Spleen (tissue), 11 donors: ENCODE measurements around the gene ACADS. TPM values are rescaled to one million over a fixed set of nuclear protein-coding genes. Genes with fewer than 3 reads are reported as not detected.

ENCODE experiments used
- DNase-seq: peaks from one replicate; pipeline ENCODE4 v3.0.0-alpha.2; 2020
- H3K27ac ChIP-seq, 8 donors: fragments of 200-600 bp; sonication (generic) in 7 of 8; 1 replicate in 4 of 8; 2 replicates in 4 of 8; pipeline versions ENCODE4 v1.5.0 to v1.8.0; 2016 to 2021; ENCODE audit warnings: inconsistent platforms in 4 of 8, mild to moderate bottlenecking in 4 of 8, moderate library complexity in 1 of 8
- H3K27me3 ChIP-seq, 7 donors: fragments of 200-600 bp; sonication (generic) in 6 of 7; replicated peaks in 1 of 7; 1 replicate in 4 of 7; 2 replicates in 3 of 7; pipeline versions ENCODE4 v1.5.0 to v1.8.0; 2016 to 2021; ENCODE audit warnings: inconsistent platforms in 3 of 7, mild to moderate bottlenecking in 1 of 7
- H3K36me3 ChIP-seq, 6 donors: fragments of 200-600 bp; sonication (generic) in 5 of 6; 1 replicate in 4 of 6; 2 replicates in 2 of 6; pipeline versions ENCODE4 v1.5.0 to v1.8.0; 2016 to 2021; ENCODE audit warnings: inconsistent platforms in 2 of 6
- H3K4me1 ChIP-seq, 6 donors: fragments of 200-600 bp; sonication (generic) in 5 of 6; 1 replicate in 3 of 6; 2 replicates in 3 of 6; pipeline versions ENCODE4 v1.5.0 to v1.8.0; 2016 to 2021; ENCODE audit warnings: inconsistent platforms in 3 of 6
- H3K4me3 ChIP-seq, 8 donors: fragments of 200-600 bp; sonication (generic) in 7 of 8; 1 replicate in 4 of 8; 2 replicates in 4 of 8; pipeline versions ENCODE4 v1.5.0 to v1.8.0; 2016 to 2021; ENCODE audit warnings: inconsistent platforms in 4 of 8, mild to moderate bottlenecking in 4 of 8, moderate library complexity in 2 of 8
- H3K9me3 ChIP-seq, 8 donors: fragments of 200-600 bp; sonication (generic) in 7 of 8; 1 replicate in 4 of 8; 2 replicates in 4 of 8; pipeline versions ENCODE4 v1.5.0 to v1.8.0; 2016 to 2021; ENCODE audit warnings: inconsistent platforms in 4 of 8
- POLR2A ChIP-seq, 3 donors: fragments of 450-650 bp; IDR thresholded peaks; one replicate each; pipeline ENCODE4 v1.5.1; 2017; ENCODE audit warnings: antibody characterized with exemption in 3 of 3, mild to moderate bottlenecking in 1 of 3
- POLR2AphosphoS5 ChIP-seq, 3 donors: sonication (generic); formaldehyde crosslinking; IDR thresholded peaks; one replicate each; pipeline ENCODE4 v1.5.1; 2017; ENCODE audit warnings: antibody characterized with exemption in 3 of 3
- WGBS, 5 donors: extraction: QIAGEN DNeasy Blood & Tissue Kit in 3 of 5; methylation state at CpG; one replicate each; pipeline versions ENCODE4 v1.1.5 to v1.1.7; 2013 to 2018; 5-methylcytosine and 5-hydroxymethylcytosine counted together
- intact Hi-C: fragments of 100-400 bp; cut with DNase I; formaldehyde crosslinking; loops from one replicate; pipeline ENCODE4 v1.15.0; 2023; ENCODE audit warnings: low total_unique reads
- polyA plus RNA-seq, 3 donors: library from polyadenylated mRNA; stranded (reverse); fragments of 200-250 nt; gene quantifications; one replicate each; pipeline ENCODE4 v1.2.1, GENCODE V29; 2013
- total RNA-seq, 7 donors: library from RNA; depleted of rRNA in 3 of 7; stranded (reverse); fragments of >200 nt in 3 of 7; fragmentation: NEBNext Ultra II Directional in 4 of 7; extraction: Animal tissue kit (Norgen Biotek cat#: 25700) in 4 of 7; gene quantifications; one replicate each; pipeline versions ENCODE4 v1.1.0 to v1.2.1, GENCODE V29; 2016 to 2021
- TF ChIP-seq, protein P1 (sequence below), 11 experiments: fragments of 200-600 bp in 7 of 11; fragments of 450-650 bp in 4 of 11; sonication (generic) in 4 of 11; IDR thresholded peaks in 8 of 11; conservative IDR thresholded peaks in 3 of 11; 1 replicate in 7 of 11; 2 replicates in 4 of 11; pipeline versions ENCODE4 v1.4.0 to v1.8.0; 2016 to 2021; ENCODE audit warnings: antibody characterized with exemption in 11 of 11, inconsistent platforms in 4 of 11, mild to moderate bottlenecking in 1 of 11
- donor health status: healthy with polysubstance abuse.
- donor health status: DM: no; HTN: no; CAD: no; lungs with moderate emphysema.
- donor health status: DM: no; HTN: no; CAD: no.
- donor health status: Bipolar disorder and iron deficiency.
- donor health status: healthy.
- donor health status: DM: no; HTN: no; CAD: no.
- donor health status: DM: yes; HTN: yes; CAD: no.

Gene ACADS
- total and polyA plus RNA-seq, 10 donors: 21.2 to 66.4 (median 37.6) TPM

DNA sequence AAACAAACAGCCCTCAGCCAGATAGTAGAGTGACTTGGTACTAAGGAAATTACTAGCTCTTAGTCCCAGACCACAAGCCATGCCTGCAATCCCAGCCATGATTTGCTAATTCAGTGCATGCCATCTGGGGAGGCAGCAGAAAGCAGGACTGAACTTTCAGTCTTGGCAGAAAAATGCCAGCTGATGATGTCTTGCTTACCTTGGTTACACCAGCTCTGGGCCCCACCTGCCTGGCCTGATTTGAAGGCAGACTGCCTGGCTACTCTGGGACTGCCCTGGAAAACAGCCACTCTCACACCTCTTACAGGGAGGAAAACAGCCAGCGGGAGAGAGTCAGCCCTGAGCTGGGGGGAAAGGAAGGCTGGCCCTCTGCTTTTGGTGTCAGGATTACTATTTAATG is 20.0 kb upstream of the ACADS start:
- no peaks in the 10 kb centered on the region for H3K27me3 ChIP-seq
- H3K9me3 ChIP-seq: no peaks in the 10 kb centered on the region
- DNase-seq: no peak
- 78 to 100% (median 94%) methylated on average over 1 of the region's 1 CpG for WGBS, 5 donors
- TF ChIP-seq POLR2A (IDR thresholded peaks at IDR 0.05) (no peak), POLR2AphosphoS5 (IDR thresholded peaks at IDR 0.05) (no peak)
- TF ChIP-seq, protein P1, sequence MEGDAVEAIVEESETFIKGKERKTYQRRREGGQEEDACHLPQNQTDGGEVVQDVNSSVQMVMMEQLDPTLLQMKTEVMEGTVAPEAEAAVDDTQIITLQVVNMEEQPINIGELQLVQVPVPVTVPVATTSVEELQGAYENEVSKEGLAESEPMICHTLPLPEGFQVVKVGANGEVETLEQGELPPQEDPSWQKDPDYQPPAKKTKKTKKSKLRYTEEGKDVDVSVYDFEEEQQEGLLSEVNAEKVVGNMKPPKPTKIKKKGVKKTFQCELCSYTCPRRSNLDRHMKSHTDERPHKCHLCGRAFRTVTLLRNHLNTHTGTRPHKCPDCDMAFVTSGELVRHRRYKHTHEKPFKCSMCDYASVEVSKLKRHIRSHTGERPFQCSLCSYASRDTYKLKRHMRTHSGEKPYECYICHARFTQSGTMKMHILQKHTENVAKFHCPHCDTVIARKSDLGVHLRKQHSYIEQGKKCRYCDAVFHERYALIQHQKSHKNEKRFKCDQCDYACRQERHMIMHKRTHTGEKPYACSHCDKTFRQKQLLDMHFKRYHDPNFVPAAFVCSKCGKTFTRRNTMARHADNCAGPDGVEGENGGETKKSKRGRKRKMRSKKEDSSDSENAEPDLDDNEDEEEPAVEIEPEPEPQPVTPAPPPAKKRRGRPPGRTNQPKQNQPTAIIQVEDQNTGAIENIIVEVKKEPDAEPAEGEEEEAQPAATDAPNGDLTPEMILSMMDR (IDR thresholded peaks at IDR 0.05 in 8 of 11, conservative IDR thresholded peaks at IDR 0.05 in 3 of 11): no peak
- H3K4me1 ChIP-seq: peaks cover 6 to 42% (median 15%) of the 10 kb centered on the region in 6 donors
- no peak overlapping the region for H3K4me3 ChIP-seq
- peaks cover 0 to 40% (median 17%) of the 10 kb centered on the region in 6 donors for H3K36me3 ChIP-seq
- intact Hi-C loops: no loop called here
- no peak overlapping the region for H3K27ac ChIP-seq

DNA sequence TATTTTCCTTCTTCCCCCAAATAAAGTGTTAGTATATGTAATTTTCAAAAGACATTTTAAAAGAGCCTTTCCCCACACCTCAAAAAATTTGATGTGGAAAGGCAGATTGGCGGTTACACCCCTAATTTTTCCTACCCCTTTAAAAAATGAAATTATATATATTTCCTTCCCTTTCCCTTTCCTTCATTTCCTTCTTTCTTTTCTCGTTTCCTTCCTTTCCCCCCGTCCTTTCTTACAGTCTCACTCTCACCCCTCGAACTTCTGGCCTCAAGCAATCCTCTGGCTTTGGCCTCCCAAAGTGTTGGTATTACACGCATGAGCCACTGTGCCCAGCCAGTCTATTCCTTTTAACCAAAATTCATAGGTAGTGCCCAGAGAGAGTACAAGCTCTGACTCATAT is 19.6 kb upstream of the ACADS start:
- TF ChIP-seq, protein P1 (IDR thresholded peaks at IDR 0.05 in 8 of 11, conservative IDR thresholded peaks at IDR 0.05 in 3 of 11): no peak
- TF ChIP-seq POLR2AphosphoS5 (IDR thresholded peaks at IDR 0.05): no peak
- TF ChIP-seq POLR2A (IDR thresholded peaks at IDR 0.05): no peak
- peaks cover 0 to 36% (median 13%) of the 10 kb centered on the region in 6 donors for H3K36me3 ChIP-seq
- no peak for DNase-seq
- peaks cover 7 to 45% (median 17%) of the 10 kb centered on the region in 6 donors for H3K4me1 ChIP-seq
- no peaks in the 10 kb centered on the region for H3K27me3 ChIP-seq
- H3K4me3 ChIP-seq: no peak overlapping the region
- H3K27ac ChIP-seq: no peak overlapping the region
- 62 to 78% (median 71%) methylated on average over 5 of the region's 5 CpGs for WGBS, 5 donors
- intact Hi-C loops: no loop called here
- H3K9me3 ChIP-seq: no peaks in the 10 kb centered on the region

DNA sequence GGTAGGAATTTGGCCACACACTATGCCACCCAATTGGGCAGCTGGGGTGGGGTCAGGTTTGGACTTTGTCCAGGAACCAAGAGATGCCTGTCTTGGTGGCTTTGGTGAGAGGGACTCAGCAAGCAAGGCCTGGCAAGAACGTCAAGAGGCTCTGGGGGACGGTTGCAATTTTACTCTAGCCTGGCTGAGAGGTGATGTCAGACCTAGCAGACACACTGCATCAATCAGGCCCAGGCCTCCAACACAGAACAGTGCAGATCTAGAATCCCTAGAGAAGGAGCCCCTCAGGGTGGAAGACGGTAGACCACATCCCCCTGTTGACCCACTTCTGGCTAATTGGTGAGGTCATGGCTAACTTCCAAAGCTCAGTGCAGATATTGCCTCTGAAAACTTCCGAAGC is 17.0 kb upstream of the ACADS start:
- Histone ChIP-seq H3K4me3 (no peak overlapping the region), H3K9me3 (no peaks in the 10 kb centered on the region), H3K36me3 (peaks cover 0 to 16% (median 4%) of the 10 kb centered on the region in 6 donors), H3K27me3 (no peaks in the 10 kb centered on the region), H3K4me1 (peaks cover 15 to 56% (median 35%) of the 10 kb centered on the region in 6 donors), H3K27ac (no peak overlapping the region)
- no peak for DNase-seq
- WGBS, 5 donors: 68 to 84% (median 70%) methylated on average over 3 to 4 of the region's 4 CpGs
- intact Hi-C loops: no loop called here
- TF ChIP-seq POLR2A (IDR thresholded peaks at IDR 0.05): no peak
- TF ChIP-seq, protein P1 (IDR thresholded peaks at IDR 0.05 in 8 of 11, conservative IDR thresholded peaks at IDR 0.05 in 3 of 11): no peak
- no peak for TF ChIP-seq POLR2AphosphoS5 (IDR thresholded peaks at IDR 0.05)

DNA sequence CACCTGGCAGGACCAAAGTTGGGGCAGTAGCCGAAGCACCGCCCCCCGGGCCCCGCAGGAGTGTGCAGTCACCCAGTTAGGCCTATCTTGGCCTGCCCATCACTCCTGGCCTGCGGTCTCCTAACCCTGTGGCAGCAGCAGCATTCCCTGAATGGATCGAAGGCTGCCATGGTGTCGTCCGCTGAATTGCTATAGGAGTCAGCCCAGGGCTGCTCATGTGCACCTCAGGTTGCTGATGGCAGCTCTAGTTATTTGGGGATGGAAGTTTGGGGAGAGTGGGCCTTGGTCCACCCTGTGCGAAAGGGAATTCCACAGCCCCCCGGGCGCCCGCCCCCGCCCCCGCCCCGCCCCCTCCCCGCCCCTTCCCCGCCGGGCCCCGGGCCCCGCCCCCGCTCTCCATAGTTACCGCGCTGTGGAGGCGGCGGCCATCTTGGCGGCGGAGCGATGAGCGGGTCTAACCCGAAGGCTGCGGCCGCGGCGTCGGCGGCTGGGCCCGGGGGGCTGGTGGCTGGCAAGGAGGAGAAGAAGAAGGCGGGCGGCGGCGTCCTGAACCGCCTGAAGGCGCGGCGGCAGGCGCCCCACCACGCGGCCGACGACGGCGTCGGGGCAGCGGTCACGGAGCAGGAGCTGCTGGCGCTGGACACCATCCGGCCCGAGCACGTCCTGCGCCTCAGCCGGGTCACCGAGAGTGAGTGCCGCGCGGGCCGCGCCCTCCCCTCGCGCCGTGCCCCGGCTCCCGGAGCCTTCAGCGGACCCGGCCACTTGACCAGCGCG is 15.4 kb upstream of the ACADS start, which contains the start of gene UNC119B:
UNC119B (plus strand) TSS at position 428 of the 774 bp plus-strand sequence; CDS start at position 445, 17 bp downstream.
- H3K9me3 ChIP-seq: no peaks in the 10 kb centered on the region
- H3K27me3 ChIP-seq: no peaks in the 10 kb centered on the region
- TF ChIP-seq POLR2AphosphoS5 (IDR thresholded peaks at IDR 0.05): peak; percentile 72 to 86 (median 80)
- TF ChIP-seq POLR2A (IDR thresholded peaks at IDR 0.05): no peak
- TF ChIP-seq, protein P1 (IDR thresholded peaks at IDR 0.05 in 8 of 11, conservative IDR thresholded peaks at IDR 0.05 in 3 of 11): peak in 1 of 11 experiments; percentile 20
- peaks cover 0 to 26% (median 16%) of the 10 kb centered on the region in 6 donors for H3K36me3 ChIP-seq
- intact Hi-C loops: loop anchor here (5.0 kb wide), 1 partner anchor 128 kb away; the partner anchor contains the start of gene POP5
- peak within 1 kb of the TSS; percentile 68 to 92 (median 86) for H3K27ac ChIP-seq
- peak; percentile 94 for DNase-seq
- H3K4me3 ChIP-seq: peak within 1 kb of the TSS; percentile 85 to 99 (median 95)
- 0 to 2% (median 1%) methylated on average over 10 to 72 of the region's 76 CpGs for WGBS, 5 donors
- peaks cover 15 to 54% (median 39%) of the 10 kb centered on the region in 6 donors for H3K4me1 ChIP-seq
